Measurements from ENCODE around the gene FAM200A.

The FAM200A gene

DNA sequence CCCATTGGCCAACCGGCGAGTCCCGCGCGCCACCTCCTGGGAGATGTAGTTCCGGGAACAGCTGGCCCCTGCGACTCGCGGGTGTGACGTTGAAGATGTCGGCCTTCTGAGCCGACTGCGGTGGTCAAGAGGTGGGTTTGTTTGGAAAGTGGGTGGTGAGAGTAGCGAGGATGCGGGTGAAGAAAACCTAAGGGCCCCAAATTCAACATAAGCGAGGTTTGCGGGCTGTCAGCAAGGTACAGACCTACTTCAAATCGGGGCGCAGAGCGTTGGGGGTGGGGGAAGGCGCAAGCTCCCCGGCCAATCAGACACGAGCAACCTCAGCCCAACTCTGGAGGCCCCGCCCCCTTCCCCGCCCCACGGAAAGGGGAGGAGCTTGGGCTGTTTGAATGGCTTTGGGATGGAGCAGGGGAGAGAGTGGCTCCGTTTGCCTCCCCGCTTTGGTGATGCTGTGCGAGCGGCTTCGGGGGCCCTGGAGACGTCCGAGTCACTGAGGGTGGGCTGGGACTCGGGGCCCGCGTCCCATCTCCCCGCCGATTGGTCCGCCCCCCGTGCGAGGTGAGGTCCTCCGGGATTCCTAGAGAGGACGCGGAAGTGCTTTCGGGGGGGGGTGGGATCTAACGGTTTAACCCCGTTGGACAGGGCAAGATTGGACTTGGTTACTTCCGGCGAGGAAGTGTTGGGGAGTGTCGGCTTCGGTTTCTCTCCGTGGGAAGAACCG is 47.2 kb downstream of the FAM200A start, which contains the start of gene ZKSCAN5 (continued):
- TF ChIP-seq, protein P1, sequence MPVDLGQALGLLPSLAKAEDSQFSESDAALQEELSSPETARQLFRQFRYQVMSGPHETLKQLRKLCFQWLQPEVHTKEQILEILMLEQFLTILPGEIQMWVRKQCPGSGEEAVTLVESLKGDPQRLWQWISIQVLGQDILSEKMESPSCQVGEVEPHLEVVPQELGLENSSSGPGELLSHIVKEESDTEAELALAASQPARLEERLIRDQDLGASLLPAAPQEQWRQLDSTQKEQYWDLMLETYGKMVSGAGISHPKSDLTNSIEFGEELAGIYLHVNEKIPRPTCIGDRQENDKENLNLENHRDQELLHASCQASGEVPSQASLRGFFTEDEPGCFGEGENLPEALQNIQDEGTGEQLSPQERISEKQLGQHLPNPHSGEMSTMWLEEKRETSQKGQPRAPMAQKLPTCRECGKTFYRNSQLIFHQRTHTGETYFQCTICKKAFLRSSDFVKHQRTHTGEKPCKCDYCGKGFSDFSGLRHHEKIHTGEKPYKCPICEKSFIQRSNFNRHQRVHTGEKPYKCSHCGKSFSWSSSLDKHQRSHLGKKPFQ (tag by site-specific recombination; IDR thresholded peaks at IDR 0.05): no peak
- TF ChIP-seq ZIC2 (tag by site-specific recombination; IDR thresholded peaks at IDR 0.05): no peak
- TF ChIP-seq, protein P2, sequence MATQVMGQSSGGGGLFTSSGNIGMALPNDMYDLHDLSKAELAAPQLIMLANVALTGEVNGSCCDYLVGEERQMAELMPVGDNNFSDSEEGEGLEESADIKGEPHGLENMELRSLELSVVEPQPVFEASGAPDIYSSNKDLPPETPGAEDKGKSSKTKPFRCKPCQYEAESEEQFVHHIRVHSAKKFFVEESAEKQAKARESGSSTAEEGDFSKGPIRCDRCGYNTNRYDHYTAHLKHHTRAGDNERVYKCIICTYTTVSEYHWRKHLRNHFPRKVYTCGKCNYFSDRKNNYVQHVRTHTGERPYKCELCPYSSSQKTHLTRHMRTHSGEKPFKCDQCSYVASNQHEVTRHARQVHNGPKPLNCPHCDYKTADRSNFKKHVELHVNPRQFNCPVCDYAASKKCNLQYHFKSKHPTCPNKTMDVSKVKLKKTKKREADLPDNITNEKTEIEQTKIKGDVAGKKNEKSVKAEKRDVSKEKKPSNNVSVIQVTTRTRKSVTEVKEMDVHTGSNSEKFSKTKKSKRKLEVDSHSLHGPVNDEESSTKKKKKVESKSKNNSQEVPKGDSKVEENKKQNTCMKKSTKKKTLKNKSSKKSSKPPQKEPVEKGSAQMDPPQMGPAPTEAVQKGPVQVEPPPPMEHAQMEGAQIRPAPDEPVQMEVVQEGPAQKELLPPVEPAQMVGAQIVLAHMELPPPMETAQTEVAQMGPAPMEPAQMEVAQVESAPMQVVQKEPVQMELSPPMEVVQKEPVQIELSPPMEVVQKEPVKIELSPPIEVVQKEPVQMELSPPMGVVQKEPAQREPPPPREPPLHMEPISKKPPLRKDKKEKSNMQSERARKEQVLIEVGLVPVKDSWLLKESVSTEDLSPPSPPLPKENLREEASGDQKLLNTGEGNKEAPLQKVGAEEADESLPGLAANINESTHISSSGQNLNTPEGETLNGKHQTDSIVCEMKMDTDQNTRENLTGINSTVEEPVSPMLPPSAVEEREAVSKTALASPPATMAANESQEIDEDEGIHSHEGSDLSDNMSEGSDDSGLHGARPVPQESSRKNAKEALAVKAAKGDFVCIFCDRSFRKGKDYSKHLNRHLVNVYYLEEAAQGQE (tag by site-specific recombination; IDR thresholded peaks at IDR 0.05): peak; percentile 45; the same call in 1 of the 2 replicates
- no peak for TF ChIP-seq ZNF416 (tag by site-specific recombination; IDR thresholded peaks at IDR 0.05)
- TF ChIP-seq, protein P3, sequence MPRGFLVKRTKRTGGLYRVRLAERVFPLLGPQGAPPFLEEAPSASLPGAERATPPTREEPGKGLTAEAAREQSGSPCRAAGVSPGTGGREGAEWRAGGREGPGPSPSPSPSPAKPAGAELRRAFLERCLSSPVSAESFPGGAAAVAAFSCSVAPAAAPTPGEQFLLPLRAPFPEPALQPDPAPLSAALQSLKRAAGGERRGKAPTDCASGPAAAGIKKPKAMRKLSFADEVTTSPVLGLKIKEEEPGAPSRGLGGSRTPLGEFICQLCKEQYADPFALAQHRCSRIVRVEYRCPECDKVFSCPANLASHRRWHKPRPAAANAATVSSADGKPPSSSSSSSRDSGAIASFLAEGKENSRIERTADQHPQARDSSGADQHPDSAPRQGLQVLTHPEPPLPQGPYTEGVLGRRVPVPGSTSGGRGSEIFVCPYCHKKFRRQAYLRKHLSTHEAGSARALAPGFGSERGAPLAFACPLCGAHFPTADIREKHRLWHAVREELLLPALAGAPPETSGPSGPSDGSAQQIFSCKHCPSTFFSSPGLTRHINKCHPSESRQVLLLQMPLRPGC (tag by site-specific recombination; IDR thresholded peaks at IDR 0.05): peak; percentile 70; the same call in 1 of the 2 replicates
- peak; percentile 37; the same call in 1 of the 2 replicates for TF ChIP-seq ZNF610 (tag by site-specific recombination; IDR thresholded peaks at IDR 0.05; ENCODE audit: borderline replicate concordance)
- no peak for TF ChIP-seq SALL2 (tag by site-specific recombination; IDR thresholded peaks at IDR 0.05; ENCODE audit: borderline replicate concordance)
- peak; percentile 99 for TF ChIP-seq SP3 (tag by site-specific recombination; IDR thresholded peaks at IDR 0.05)
- no peak for TF ChIP-seq ZNF302 (tag by site-specific recombination; IDR thresholded peaks at IDR 0.05; ENCODE audit: low read depth)
- peak; percentile 85 for TF ChIP-seq SP2 (tag by site-specific recombination; IDR thresholded peaks at IDR 0.05)
- TF ChIP-seq, protein P4, sequence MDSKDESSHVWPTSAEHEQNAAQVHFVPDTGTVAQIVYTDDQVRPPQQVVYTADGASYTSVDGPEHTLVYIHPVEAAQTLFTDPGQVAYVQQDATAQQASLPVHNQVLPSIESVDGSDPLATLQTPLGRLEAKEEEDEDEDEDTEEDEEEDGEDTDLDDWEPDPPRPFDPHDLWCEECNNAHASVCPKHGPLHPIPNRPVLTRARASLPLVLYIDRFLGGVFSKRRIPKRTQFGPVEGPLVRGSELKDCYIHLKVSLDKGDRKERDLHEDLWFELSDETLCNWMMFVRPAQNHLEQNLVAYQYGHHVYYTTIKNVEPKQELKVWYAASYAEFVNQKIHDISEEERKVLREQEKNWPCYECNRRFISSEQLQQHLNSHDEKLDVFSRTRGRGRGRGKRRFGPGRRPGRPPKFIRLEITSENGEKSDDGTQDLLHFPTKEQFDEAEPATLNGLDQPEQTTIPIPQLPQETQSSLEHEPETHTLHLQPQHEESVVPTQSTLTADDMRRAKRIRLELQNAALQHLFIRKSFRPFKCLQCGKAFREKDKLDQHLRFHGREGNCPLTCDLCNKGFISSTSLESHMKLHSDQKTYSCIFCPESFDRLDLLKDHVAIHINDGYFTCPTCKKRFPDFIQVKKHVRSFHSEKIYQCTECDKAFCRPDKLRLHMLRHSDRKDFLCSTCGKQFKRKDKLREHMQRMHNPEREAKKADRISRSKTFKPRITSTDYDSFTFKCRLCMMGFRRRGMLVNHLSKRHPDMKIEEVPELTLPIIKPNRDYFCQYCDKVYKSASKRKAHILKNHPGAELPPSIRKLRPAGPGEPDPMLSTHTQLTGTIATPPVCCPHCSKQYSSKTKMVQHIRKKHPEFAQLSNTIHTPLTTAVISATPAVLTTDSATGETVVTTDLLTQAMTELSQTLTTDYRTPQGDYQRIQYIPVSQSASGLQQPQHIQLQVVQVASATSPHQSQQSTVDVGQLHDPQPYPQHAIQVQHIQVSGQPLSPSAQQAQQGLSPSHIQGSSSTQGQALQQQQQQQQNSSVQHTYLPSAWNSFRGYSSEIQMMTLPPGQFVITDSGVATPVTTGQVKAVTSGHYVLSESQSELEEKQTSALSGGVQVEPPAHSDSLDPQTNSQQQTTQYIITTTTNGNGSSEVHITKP (tag by site-specific recombination; IDR thresholded peaks at IDR 0.05): peak; percentile 87
- TF ChIP-seq ZNF623 (tag by site-specific recombination; IDR thresholded peaks at IDR 0.05): no peak
- no peak for TF ChIP-seq ZNF585B (tag by site-specific recombination; IDR thresholded peaks at IDR 0.05)
- no peak for TF ChIP-seq ZNF292 (tag by site-specific recombination; IDR thresholded peaks at IDR 0.05; ENCODE audit: borderline replicate concordance, low read depth)
- peak; percentile 65 for TF ChIP-seq ZNF2 (tag by site-specific recombination; IDR thresholded peaks at IDR 0.05)
- TF ChIP-seq KLF10 (tag by site-specific recombination; IDR thresholded peaks at IDR 0.05): no peak; the same call in none of the 2 replicates
- peak; percentile 90 for TF ChIP-seq ZBTB10 (tag by site-specific recombination; IDR thresholded peaks at IDR 0.05)
- TF ChIP-seq ZNF530 (tag by site-specific recombination; IDR thresholded peaks at IDR 0.05; ENCODE audit: low read depth): no peak
- TF ChIP-seq KLF9 (tag by site-specific recombination; IDR thresholded peaks at IDR 0.05; ENCODE audit: low read depth): peak; percentile 63
- no peak for TF ChIP-seq REPIN1 (tag by site-specific recombination; IDR thresholded peaks at IDR 0.05; ENCODE audit: low read depth)
- peak; percentile 43; the same call in 1 of the 2 replicates for TF ChIP-seq YY1 (tag by site-specific recombination; IDR thresholded peaks at IDR 0.05)
- TF ChIP-seq ZNF670 (tag by site-specific recombination; IDR thresholded peaks at IDR 0.05; ENCODE audit: low read depth): no peak
- TF ChIP-seq ZNF473 (tag by site-specific recombination; IDR thresholded peaks at IDR 0.05): no peak
- TF ChIP-seq, protein P5, sequence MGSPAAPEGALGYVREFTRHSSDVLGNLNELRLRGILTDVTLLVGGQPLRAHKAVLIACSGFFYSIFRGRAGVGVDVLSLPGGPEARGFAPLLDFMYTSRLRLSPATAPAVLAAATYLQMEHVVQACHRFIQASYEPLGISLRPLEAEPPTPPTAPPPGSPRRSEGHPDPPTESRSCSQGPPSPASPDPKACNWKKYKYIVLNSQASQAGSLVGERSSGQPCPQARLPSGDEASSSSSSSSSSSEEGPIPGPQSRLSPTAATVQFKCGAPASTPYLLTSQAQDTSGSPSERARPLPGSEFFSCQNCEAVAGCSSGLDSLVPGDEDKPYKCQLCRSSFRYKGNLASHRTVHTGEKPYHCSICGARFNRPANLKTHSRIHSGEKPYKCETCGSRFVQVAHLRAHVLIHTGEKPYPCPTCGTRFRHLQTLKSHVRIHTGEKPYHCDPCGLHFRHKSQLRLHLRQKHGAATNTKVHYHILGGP (tag by site-specific recombination; IDR thresholded peaks at IDR 0.05): peak; percentile 59; the same call in 1 of the 2 replicates
